ENCODE data around the gene CHP1.

GRCh38 chr15:41262571-41262970 lies 31.5 kb downstream of the CHP1 start:
- TF ChIP-seq CTCF (IDR thresholded peaks at IDR 0.05) (no peak), POLR2A (IDR thresholded peaks at IDR 0.05) (no peak)
